ENCODE data around the gene HAUS2.

DNA sequence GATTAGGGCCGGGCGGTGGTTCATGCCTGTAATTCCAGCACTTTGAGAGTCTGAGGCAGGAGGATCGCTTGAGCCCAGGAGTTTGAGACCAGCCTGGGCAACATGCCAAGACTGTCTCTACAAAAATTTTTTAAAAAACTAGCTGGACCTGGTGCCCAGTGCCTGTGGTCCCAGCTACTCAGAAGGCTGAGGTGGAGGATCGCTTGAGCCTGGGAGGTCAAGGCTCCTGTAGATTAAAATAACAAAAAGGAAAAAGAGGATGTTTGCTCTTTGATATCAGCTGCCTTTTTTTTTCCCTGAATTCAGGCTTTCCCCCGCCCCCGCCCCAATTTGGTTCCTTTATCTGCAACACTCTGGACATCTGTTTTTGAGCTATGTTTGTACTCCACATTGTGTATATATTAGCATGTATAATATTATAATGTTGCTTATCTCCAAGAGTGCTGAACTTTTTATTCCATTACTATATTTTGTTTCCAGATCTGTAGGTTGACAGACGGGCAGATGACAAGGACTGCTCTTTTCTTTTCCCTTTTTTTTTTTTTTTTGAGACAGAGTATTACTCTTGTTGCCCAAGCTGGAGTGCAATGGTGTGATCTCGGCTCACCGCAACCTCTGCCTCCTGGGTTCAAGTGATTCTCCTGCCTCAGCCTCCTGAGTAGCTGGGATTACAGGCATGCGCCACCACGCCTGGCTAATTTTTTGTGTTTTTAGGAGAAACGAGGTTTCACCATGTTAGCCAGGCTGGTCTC is 48.6 kb upstream of the HAUS2 start:
- TF ChIP-seq CTCF (IDR thresholded peaks at IDR 0.05) (no peak), POLR2A (IDR thresholded peaks at IDR 0.05) (no peak)

All from thyroid gland (tissue), 4 donors.